GM12892 (cell line): ENCODE data around the gene WDR53.

Experiments
- POLR2A ChIP-seq: IDR thresholded peaks from 2 replicates; pipeline ENCODE4 v1.6.1; 2011; ENCODE audit warnings: low read depth, low read length, control low read depth
- TAF1 ChIP-seq: IDR thresholded peaks from 2 replicates; pipeline ENCODE4 v1.6.1; 2011; ENCODE audit warnings: low read depth, mild to moderate bottlenecking, control low read depth, low read length, borderline replicate concordance

DNA sequence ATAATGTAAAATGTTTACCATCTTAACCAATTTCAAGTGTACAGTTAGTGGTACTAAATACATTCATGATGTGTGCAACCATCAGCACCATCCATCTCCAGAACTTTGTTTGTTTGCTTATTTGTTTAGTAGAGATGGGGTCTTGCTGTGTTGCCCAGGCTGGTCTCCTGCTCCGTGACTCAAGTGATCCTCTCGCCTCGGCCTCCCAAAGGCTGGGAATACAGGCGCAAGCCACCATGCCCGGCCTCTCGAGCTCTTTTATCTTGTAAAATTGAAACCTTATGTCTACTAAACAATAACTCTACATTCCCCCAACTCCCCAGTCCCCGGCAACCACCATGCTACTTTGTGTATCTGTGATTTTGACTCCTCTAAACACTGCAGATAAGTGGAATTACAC lies 32.0 kb upstream of the WDR53 start:
- TF ChIP-seq TAF1 (no peak), POLR2A (no peak)
